ENCODE data around the gene METAP2.

DNA sequence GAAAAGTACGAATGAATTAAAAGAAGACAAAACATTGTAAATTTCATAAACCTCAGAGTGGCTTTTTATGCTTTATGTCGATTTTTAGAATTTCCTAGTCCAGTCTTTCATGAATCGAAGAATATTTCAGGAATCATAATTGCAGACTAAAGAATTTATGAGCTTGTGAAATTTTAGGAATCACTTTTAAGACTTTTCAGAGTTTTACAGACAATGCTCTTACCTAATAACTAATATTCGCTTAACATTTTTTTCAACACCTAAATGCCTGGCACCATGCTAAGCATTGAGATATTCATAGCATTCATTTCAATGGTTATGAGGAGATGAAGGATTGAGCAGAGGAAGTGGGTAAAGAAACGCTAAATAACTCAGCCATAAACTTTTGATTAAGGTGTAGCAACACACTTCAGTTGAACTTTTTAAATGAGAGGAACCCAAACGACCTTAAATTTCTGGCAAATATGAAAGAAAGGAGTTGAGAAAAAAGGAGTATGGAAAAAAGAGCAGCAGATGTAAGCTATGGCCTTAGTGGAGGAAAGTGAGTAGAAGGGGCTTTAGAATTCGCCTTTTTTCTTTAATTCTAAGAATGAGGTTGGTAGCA lies 78.1 kb downstream of the METAP2 start:
- TF ChIP-seq, protein P1, sequence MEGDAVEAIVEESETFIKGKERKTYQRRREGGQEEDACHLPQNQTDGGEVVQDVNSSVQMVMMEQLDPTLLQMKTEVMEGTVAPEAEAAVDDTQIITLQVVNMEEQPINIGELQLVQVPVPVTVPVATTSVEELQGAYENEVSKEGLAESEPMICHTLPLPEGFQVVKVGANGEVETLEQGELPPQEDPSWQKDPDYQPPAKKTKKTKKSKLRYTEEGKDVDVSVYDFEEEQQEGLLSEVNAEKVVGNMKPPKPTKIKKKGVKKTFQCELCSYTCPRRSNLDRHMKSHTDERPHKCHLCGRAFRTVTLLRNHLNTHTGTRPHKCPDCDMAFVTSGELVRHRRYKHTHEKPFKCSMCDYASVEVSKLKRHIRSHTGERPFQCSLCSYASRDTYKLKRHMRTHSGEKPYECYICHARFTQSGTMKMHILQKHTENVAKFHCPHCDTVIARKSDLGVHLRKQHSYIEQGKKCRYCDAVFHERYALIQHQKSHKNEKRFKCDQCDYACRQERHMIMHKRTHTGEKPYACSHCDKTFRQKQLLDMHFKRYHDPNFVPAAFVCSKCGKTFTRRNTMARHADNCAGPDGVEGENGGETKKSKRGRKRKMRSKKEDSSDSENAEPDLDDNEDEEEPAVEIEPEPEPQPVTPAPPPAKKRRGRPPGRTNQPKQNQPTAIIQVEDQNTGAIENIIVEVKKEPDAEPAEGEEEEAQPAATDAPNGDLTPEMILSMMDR (IDR thresholded peaks at IDR 0.05): no peak
- no peak for TF ChIP-seq POLR2A (IDR thresholded peaks at IDR 0.05)
